GM21786 (cell line): ENCODE data around the gene BTBD9.

Experiments used
- ATAC-seq: cut with Tn5 transposase; IDR thresholded peaks from one replicate; pipeline ENCODE4 v1.9.1; 2021; ENCODE audit not compliant: unreplicated experiment

Gene BTBD9

GRCh38 chr6:38185244-38185643, 454.5 kb downstream of the BTBD9 start:
- ATAC-seq = no peak

- no peak for ATAC-seq
Observed at GRCh38 chr6:38184585-38185080, 455.1 kb downstream of the BTBD9 start.

DNA sequence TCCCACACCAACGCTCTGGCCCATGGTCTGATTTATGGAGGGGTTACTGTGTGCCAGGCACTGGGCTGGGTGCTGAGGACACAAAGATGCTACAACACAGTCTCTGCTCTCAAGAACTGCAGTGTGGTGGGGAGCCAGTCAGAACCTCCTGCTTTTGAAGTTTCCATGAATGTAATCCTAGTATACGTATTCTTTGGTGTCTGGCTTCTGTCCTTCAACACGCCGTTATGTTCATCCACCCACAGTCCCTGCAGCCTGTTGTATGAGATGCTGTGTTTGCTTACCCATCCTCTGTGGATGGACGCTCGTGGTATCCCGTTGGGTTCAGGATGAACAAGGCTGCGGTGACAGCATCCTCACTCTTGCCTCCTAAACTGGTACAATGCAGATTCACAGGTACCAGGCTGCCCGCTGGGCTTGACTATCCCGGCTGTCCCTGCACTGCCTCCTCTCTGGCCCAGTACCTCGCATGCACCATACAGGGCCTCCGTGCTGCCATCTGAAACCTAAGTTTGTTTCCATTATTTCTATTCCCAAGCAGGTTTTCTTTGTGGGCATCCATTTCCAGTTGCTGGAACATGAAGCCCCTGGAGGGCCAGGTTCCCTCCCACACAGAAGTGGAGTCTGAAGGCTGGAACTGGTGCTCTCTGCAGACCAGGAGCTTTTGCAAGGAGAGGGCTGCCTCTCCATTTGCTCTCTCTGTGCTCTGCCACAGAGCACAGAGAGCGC, 455.7 kb downstream of the BTBD9 start:
- ATAC-seq = no peak

GRCh38 chr6:38182426-38182825, 457.3 kb downstream of the BTBD9 start:
- no peak for ATAC-seq

- no peak for ATAC-seq
Observed at GRCh38 chr6:38180586-38180985, 459.1 kb downstream of the BTBD9 start.

- no peak for ATAC-seq
Observed at GRCh38 chr6:38179794-38180430, 459.8 kb downstream of the BTBD9 start.

- ATAC-seq = no peak
Observed at GRCh38 chr6:38179300-38179699, 460.4 kb downstream of the BTBD9 start.

DNA sequence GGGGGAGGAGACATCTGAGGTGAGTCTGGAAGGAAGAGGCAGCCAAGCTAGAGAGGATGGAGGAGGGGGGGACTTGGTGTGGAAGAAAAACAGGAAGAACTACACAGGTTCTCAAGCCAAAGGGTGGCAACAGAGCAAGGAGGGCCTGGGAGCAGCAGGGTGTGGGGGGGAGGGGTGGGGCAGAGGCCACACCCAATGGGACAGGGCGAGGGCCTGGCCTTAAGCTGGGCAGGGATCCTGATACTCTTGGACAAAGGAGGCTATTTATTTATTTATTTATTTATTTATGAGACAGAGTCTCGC, 461.2 kb downstream of the BTBD9 start:
- ATAC-seq = no peak

- ATAC-seq = no peak
Observed at GRCh38 chr6:38177882-38178583, 461.7 kb downstream of the BTBD9 start.

- no peak for ATAC-seq
Observed at GRCh38 chr6:38176797-38177751, 462.7 kb downstream of the BTBD9 start.

DNA sequence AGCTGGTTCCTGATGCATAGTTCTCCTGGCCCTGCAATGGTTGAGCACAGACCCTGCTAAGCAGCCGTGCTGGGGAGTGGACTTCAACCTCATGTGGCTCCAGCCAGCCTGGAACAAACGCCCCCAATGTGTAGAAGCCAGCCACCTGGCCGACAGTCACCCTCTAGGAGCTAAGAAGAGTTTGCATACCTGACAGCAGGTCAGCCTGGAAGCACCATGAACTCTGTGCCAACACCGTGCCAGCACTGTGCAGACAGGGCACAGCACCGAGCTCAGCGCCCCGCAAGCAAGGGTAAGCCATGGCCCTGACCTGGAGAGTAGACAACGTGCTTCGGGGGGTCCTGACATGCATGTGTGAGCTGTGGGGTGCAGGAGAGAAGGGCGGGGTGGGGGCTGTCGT, 463.9 kb downstream of the BTBD9 start:
- ATAC-seq = no peak

DNA sequence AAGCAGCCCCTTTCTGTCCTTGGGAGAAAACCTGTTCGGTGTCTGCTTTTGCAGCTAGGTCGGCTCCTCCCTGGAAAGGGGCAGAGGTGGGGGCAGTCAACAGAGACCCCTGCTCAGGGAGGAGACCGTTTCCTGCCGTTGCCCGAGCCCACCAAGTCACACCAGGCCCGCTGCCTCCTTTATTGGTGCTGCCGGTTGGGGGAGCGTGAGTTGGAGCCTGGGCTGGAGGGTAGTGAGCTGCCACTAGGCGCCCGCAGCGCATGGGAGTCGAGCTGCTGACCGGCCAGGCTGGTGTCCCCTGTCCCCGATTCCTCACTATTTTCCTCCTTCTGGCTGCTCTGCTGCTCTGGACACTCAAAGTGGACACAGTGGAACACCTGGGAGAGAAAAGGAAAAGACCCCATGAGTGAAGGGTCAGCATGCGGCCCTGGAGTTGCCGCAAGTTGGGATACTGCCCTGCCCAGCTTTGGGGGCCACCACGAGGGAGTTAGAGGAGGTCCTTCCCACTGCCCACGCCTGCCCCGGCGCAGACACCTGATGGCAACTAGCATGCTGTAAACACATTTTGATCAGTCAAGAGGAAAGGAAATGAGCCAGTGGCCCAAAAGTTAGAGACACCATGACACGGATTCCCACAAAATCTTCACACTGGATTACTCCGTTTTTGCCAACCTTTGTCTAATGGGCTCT, 464.8 kb downstream of the BTBD9 start:
- ATAC-seq = no peak

GRCh38 chr6:38174315-38174714, 465.4 kb downstream of the BTBD9 start:
- ATAC-seq = no peak

DNA sequence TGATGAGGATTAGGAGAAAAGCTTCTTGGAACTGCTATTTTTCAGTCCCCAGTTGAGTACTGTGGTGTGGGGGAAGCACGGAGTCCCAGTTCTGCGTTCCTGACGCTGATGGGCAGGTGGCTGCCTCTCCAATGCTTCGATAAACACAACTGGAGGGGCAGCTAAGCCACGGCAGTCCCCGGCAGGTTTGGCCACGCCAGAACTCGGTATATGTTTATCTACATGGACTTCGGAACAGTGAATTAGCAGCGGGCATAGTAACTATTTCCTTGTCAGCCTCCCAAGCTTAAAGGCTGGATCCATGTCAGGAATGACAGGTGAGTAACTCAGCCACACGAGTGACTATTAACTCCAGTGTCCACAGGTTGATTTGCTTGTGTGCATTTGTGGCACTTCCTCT, 465.8 kb downstream of the BTBD9 start:
- no peak for ATAC-seq

DNA sequence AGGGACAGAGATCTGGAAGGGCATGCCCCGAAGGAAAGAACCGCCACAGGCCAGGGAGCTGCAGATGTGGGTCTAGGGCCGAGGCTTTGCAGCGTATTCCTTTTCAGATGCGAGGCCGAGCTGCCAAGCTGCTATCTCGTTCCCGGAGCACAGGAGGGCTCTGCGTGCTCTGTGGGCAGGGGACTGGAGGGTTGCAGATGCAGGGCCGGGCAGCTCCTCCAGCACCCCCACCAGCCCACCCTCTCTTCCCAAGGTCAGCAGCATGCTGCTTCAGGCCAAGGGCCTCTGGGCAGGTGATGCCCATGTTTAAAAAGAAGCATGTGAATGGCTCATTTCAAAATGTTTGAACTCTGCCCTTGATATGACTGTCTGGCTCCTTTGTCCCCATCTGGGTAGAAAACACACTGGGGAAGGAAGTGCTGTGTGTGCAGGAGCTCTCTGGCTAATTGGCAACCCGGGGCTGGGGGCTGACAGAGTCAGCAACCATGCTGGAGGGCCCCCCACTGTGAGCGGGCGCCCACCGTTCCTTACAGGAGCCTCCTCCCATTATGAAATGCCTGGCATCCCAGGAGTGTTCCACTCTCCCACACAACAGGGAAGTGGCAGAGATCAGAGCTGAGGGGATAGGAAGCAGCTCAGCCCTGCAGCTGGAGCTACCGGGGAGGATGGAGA, 466.9 kb downstream of the BTBD9 start:
- ATAC-seq = no peak

DNA sequence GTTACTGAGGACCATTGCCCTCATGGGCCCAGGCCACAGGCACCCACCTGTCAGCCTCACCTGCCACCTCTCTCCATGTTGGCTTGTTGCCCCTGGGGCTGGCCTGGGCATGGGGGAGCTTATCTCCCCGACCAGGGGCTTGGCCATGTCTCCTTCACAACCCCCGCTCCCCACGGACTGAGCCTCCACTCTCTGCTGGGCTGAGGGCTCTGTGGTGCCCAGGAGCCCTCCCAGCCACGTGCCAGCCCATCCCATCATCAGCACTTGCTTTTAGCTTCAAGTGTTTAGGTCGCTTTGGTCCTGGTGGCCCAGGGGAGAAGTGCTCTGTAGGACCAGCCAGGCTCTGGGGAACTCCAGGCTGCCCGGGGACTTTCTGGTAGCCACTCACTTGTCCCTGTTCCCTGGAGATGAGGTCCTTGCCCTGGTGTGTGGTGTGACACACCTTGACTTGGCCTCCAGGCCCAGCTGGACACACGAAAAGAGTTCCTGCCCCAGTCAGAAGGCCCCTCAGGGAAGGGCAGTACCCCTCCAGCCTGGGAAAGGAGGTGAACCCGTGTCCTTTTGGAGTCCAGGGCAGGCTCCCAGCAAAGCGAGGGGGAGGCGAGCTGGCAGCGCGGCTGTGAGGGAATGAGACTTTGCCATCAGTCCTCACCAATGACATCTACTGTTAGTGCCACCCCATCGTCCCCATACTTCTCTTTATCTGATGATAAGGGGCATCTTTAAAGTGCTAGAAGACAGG, 467.6 kb downstream of the BTBD9 start:
- ATAC-seq = no peak

GRCh38 chr6:38170666-38171355, 468.9 kb downstream of the BTBD9 start:
- ATAC-seq = no peak

DNA sequence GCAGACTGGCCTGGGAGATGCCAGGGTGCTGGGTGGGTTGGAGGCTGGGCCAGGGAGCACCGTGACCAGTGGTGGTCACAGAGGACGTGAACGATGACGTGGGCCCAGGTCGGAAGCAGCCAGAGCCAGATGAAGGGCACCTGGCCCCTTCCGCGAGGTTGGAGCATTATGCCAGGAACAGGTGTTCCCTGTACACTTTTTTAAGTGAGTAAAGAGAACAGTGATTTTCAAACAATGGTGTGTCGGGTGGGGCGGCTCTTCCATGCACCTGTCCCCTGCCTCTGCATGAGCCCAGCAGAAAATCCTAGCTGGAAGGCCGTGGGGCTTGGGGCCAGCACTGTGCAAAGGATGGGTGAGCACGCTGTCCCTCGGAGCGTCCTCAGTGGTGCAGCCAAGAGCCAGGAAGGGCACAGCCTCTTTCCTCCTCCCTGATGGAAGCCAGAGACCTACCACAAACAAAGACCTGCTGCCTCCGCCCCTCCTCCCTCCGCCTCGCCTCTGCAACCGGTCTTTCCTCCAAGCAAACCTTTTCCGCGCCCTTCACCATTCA, 469.7 kb downstream of the BTBD9 start:
- ATAC-seq = no peak
